ENCODE data around the gene SRM. TPM values are rescaled to one million over a fixed set of nuclear protein-coding genes. Genes with fewer than 3 reads are reported as not detected.

Gene SRM
- total and polyA plus RNA-seq, 2 of the 13 experiments (the other 11 are each of a cell fraction or from before 2014, with no cell fraction given), result 27.9 to 31.8 TPM

GRCh38 chr1:11099310-11100148, 39.7 kb upstream of the SRM start, which contains the start of gene EXOSC10 (continued):
- TF ChIP-seq CEBPZ (IDR thresholded peaks at IDR 0.05; ENCODE audit: low read length), result no peak
- TF ChIP-seq, protein P1, sequence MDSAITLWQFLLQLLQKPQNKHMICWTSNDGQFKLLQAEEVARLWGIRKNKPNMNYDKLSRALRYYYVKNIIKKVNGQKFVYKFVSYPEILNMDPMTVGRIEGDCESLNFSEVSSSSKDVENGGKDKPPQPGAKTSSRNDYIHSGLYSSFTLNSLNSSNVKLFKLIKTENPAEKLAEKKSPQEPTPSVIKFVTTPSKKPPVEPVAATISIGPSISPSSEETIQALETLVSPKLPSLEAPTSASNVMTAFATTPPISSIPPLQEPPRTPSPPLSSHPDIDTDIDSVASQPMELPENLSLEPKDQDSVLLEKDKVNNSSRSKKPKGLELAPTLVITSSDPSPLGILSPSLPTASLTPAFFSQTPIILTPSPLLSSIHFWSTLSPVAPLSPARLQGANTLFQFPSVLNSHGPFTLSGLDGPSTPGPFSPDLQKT (CRISPR knock-in tag; IDR thresholded peaks at IDR 0.05; ENCODE audit: borderline replicate concordance), result no peak
- TF ChIP-seq, protein P2, sequence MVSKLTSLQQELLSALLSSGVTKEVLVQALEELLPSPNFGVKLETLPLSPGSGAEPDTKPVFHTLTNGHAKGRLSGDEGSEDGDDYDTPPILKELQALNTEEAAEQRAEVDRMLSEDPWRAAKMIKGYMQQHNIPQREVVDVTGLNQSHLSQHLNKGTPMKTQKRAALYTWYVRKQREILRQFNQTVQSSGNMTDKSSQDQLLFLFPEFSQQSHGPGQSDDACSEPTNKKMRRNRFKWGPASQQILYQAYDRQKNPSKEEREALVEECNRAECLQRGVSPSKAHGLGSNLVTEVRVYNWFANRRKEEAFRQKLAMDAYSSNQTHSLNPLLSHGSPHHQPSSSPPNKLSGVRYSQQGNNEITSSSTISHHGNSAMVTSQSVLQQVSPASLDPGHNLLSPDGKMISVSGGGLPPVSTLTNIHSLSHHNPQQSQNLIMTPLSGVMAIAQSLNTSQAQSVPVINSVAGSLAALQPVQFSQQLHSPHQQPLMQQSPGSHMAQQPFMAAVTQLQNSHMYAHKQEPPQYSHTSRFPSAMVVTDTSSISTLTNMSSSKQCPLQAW (CRISPR knock-in tag; IDR thresholded peaks at IDR 0.05), result no peak; the same call in 1 of the 2 replicates
- 0 out of 2 replicates have a peak, but pooled peaks have one; percentile 54 for TF ChIP-seq NR1H2 (CRISPR knock-in tag; IDR thresholded peaks at IDR 0.05; ENCODE audit: borderline replicate concordance, low read depth)
- no peak for TF ChIP-seq ZNF382 (CRISPR knock-in tag; IDR thresholded peaks at IDR 0.05; ENCODE audit: borderline replicate concordance)
- peak; percentile 62; the same call in 1 of the 2 replicates for TF ChIP-seq SRY (CRISPR knock-in tag; IDR thresholded peaks at IDR 0.05)
- TF ChIP-seq, protein P3, sequence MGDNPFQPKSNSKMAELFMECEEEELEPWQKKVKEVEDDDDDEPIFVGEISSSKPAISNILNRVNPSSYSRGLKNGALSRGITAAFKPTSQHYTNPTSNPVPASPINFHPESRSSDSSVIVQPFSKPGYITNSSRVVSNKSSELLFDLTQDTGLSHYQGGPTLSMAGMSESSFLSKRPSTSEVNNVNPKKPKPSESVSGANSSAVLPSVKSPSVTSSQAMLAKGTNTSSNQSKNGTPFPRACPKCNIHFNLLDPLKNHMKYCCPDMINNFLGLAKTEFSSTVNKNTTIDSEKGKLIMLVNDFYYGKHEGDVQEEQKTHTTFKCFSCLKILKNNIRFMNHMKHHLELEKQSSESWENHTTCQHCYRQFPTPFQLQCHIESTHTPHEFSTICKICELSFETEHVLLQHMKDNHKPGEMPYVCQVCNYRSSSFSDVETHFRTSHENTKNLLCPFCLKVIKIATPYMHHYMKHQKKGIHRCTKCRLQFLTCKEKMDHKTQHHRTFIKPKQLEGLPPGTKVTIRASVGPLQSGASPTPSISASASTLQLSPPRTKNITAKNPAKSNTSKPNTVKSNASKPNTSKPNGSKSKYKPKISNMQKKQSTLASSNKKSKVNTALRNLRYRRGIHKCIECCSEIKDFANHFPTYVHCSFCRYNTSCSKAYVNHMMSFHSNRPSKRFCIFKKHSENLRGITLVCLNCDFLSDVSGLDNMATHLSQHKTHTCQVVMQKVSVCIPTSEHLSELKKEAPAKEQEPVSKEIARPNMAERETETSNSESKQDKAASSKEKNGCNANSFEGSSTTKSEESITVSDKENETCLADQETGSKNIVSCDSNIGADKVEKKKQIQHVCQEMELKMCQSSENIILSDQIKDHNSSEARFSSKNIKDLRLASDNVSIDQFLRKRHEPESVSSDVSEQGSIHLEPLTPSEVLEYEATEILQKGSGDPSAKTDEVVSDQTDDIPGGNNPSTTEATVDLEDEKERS (CRISPR knock-in tag; IDR thresholded peaks at IDR 0.05), result no peak; the same call in 1 of the 2 replicates
- TF ChIP-seq MATR3 (CRISPR knock-in tag; IDR thresholded peaks at IDR 0.05), result no peak
- no peak for TF ChIP-seq TGIF2 (CRISPR knock-in tag; IDR thresholded peaks at IDR 0.05)
- TF ChIP-seq SSRP1 (CRISPR knock-in tag; IDR thresholded peaks at IDR 0.05), result no peak
- TF ChIP-seq TCF7 (IDR thresholded peaks at IDR 0.05; ENCODE audit: low read depth), result no peak
- no peak for TF ChIP-seq ELF4 (CRISPR knock-in tag; IDR thresholded peaks at IDR 0.05; ENCODE audit: borderline replicate concordance)
- no peak for TF ChIP-seq ZNF614 (CRISPR knock-in tag; IDR thresholded peaks at IDR 0.05; ENCODE audit: borderline replicate concordance)
- TF ChIP-seq, protein P4, sequence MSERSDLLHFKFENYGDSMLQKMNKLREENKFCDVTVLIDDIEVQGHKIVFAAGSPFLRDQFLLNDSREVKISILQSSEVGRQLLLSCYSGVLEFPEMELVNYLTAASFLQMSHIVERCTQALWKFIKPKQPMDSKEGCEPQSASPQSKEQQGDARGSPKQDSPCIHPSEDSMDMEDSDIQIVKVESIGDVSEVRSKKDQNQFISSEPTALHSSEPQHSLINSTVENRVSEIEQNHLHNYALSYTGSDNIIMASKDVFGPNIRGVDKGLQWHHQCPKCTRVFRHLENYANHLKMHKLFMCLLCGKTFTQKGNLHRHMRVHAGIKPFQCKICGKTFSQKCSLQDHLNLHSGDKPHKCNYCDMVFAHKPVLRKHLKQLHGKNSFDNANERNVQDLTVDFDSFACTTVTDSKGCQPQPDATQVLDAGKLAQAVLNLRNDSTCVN (CRISPR knock-in tag; IDR thresholded peaks at IDR 0.05; ENCODE audit: borderline replicate concordance), result no peak
- no peak; the same call in 1 of the 2 replicates for TF ChIP-seq ELF3 (CRISPR knock-in tag; IDR thresholded peaks at IDR 0.05)
- TF ChIP-seq TBP (CRISPR knock-in tag; IDR thresholded peaks at IDR 0.05), result no peak
